H1 (cell line): ENCODE measurements around the gene MTAP. TPM values are rescaled to one million over a fixed set of nuclear protein-coding genes. Genes with fewer than 3 reads are reported as not detected.

Source experiments
- CTCF ChIA-PET: fragments of 300-600 bp; sonication (Branson Sonifier 250); formaldehyde crosslinking; loops from one replicate; lab custom pipeline; 2021; ENCODE audit not compliant: partially characterized antibody; lab: Charles Lee
- POLR2A ChIA-PET: fragments of 300-600 bp; sonication (Branson Sonifier 250); formaldehyde crosslinking; loops from one replicate; lab custom pipeline; 2021; ENCODE audit warnings: inconsistent platforms; ENCODE audit not compliant: partially characterized antibody; lab: Charles Lee
- DNase-seq, 2 experiments: peaks; one replicate each; pipeline versions ENCODE4 v3.0.0 to v3.0.0-alpha.2; 2010 to 2022; ENCODE audit warnings: low spot score in 2 of 2, low read depth in 1 of 2, mixed read lengths in 1 of 2
- FAIRE-seq: peaks from 2 replicates; lab custom pipeline; 2011; peaks lifted over from hg19 to GRCh38; lab: Jason Lieb, UNC
- H2AFZ ChIP-seq: 2 replicates; pipeline ENCODE4 v1.8.1; 2012; ENCODE audit warnings: low read length, inconsistent platforms
- H2AK5ac ChIP-seq: 2 replicates; pipeline ENCODE4 v1.6.1; 2013; ENCODE audit warnings: low read depth, low read length
- H2BK120ac ChIP-seq: replicated peaks from 2 replicates; pipeline ENCODE3; 2013; ENCODE audit warnings: low read depth, low read length, inconsistent platforms
- H2BK12ac ChIP-seq: 2 replicates; pipeline ENCODE4 v1.6.1; 2013; ENCODE audit warnings: low read depth, low read length
- H2BK15ac ChIP-seq: 2 replicates; pipeline ENCODE4 v1.6.1; 2013; ENCODE audit warnings: low read length
- H2BK20ac ChIP-seq: 2 replicates; pipeline ENCODE4 v1.6.1; 2013; ENCODE audit warnings: low read length
- H2BK5ac ChIP-seq: 2 replicates; pipeline ENCODE4 v1.6.1; 2013; ENCODE audit warnings: low read depth, low read length
- H3K14ac ChIP-seq: 2 replicates; pipeline ENCODE4 v1.6.1; 2013; ENCODE audit warnings: inconsistent platforms; ENCODE audit not compliant: insufficient read length
- H3K18ac ChIP-seq: 2 replicates; pipeline ENCODE4 v1.6.1; 2013; ENCODE audit warnings: low read length; ENCODE audit errors: extremely low read depth
- H3K23ac ChIP-seq: 2 replicates; pipeline ENCODE4 v1.6.1; 2013; ENCODE audit warnings: inconsistent platforms; ENCODE audit not compliant: insufficient read length
- H3K23me2 ChIP-seq: 2 replicates; pipeline ENCODE4 v1.6.1; 2013; ENCODE audit warnings: low read depth, low read length
- H3K27ac ChIP-seq: 2 replicates; pipeline ENCODE4 v1.6.1; 2011; ENCODE audit warnings: low read depth, low read length, inconsistent platforms
- H3K27me3 ChIP-seq, 4 experiments: replicated peaks in 1 of 4; 1 replicate in 1 of 4; 2 replicates in 3 of 4; pipeline versions ENCODE4 v1.6.1 to v1.8.1; 2011 to 2013; ENCODE audit warnings: low read length in 3 of 4, mild to moderate bottlenecking in 3 of 4, inconsistent platforms in 2 of 4, mixed read lengths in 2 of 4, moderate library complexity in 1 of 4; ENCODE audit not compliant: control insufficient read depth in 3 of 4, insufficient read depth in 3 of 4; ENCODE audit errors: extremely low read depth in 1 of 4
- H3K36me3 ChIP-seq, 4 experiments: 2 replicates each; pipeline versions ENCODE4 v1.6.1 to v1.8.1; 2011 to 2013; ENCODE audit warnings: mild to moderate bottlenecking in 4 of 4, low read length in 3 of 4, moderate library complexity in 2 of 4, control low read depth in 1 of 4, inconsistent platforms in 1 of 4; ENCODE audit not compliant: insufficient read depth in 4 of 4, control insufficient read depth in 2 of 4
- H3K4ac ChIP-seq: replicated peaks from 2 replicates; pipeline ENCODE3; 2013; ENCODE audit warnings: low read length, low read depth, mixed read lengths, inconsistent platforms; ENCODE audit not compliant: insufficient read length
- H3K4me1 ChIP-seq, 4 experiments: replicated peaks in 1 of 4; 1 replicate in 1 of 4; 2 replicates in 3 of 4; pipeline versions ENCODE4 v1.6.1 to v1.8.1; 2011 to 2013; ENCODE audit warnings: low read length in 3 of 4, inconsistent platforms in 2 of 4, mixed read lengths in 1 of 4; ENCODE audit not compliant: insufficient read depth in 4 of 4, control insufficient read depth in 3 of 4
- H3K4me2 ChIP-seq, 2 experiments: 2 replicates each; pipeline versions ENCODE4 v1.6.1 to v1.8.1; 2011 to 2013; ENCODE audit warnings: low read depth in 2 of 2, low read length in 2 of 2, control low read depth in 1 of 2, inconsistent platforms in 1 of 2, mild to moderate bottlenecking in 1 of 2; ENCODE audit not compliant: insufficient read depth in 1 of 2
- H3K4me3 ChIP-seq, 4 experiments: fragments of 200-600, 300-600 bp in 1 of 4; sonication (generic), shearing (Covaris generic), sonication (Bioruptor Twin) in 1 of 4; 2 replicates each; pipeline versions ENCODE4 v1.5.1 to v1.8.1; 2011 to 2016; ENCODE audit warnings: low read length in 4 of 4, low read depth in 3 of 4, control low read depth in 2 of 4, inconsistent platforms in 2 of 4, mild to moderate bottlenecking in 2 of 4, mixed read lengths in 1 of 4, moderate library complexity in 1 of 4; ENCODE audit not compliant: insufficient read depth in 2 of 4; ENCODE audit errors: extremely low read depth in 1 of 4
- H3K56ac ChIP-seq: replicated peaks from 2 replicates; pipeline ENCODE3; 2013; ENCODE audit warnings: low read depth, mild to moderate bottlenecking, mixed read lengths, low read length, inconsistent platforms; ENCODE audit not compliant: insufficient read length
- H3K79me1 ChIP-seq: 2 replicates; pipeline ENCODE4 v1.6.1; 2013; ENCODE audit warnings: low read depth, low read length, control low read depth
- H3K79me2 ChIP-seq, 2 experiments: 2 replicates each; pipeline versions ENCODE4 v1.6.1 to v1.8.1; 2012 to 2013; ENCODE audit warnings: low read length in 2 of 2, mild to moderate bottlenecking in 2 of 2, inconsistent platforms in 1 of 2; ENCODE audit not compliant: insufficient read depth in 2 of 2, control insufficient read depth in 1 of 2
- H3K9ac ChIP-seq, 4 experiments: replicated peaks in 1 of 4; 1 replicate in 1 of 4; 2 replicates in 3 of 4; pipeline versions ENCODE4 v1.6.1 to v1.8.1; 2011 to 2013; ENCODE audit warnings: low read depth in 3 of 4, low read length in 3 of 4, control low read depth in 2 of 4, mild to moderate bottlenecking in 2 of 4, moderate library complexity in 2 of 4, inconsistent platforms in 1 of 4; ENCODE audit errors: extremely low read depth in 1 of 4
- H3K9me3 ChIP-seq, 2 experiments: 2 replicates each; pipeline versions ENCODE4 v1.6.1 to v1.8.1; 2012 to 2013; ENCODE audit warnings: mild to moderate bottlenecking in 2 of 2, moderate library complexity in 2 of 2, control low read depth in 1 of 2, inconsistent platforms in 1 of 2, low read depth in 1 of 2, low read length in 1 of 2, mixed read lengths in 1 of 2; ENCODE audit not compliant: insufficient read depth in 2 of 2
- H4K20me1 ChIP-seq, 2 experiments: replicated peaks in 1 of 2; 2 replicates each; pipeline versions ENCODE3 to v1.8.1; 2011 to 2013; ENCODE audit warnings: inconsistent platforms in 2 of 2, low read length in 2 of 2, mild to moderate bottlenecking in 1 of 2; ENCODE audit not compliant: insufficient read depth in 2 of 2, control insufficient read depth in 1 of 2
- H4K5ac ChIP-seq: 2 replicates; pipeline ENCODE4 v1.6.1; 2013; ENCODE audit warnings: low read length, low read depth, mixed read lengths, inconsistent platforms; ENCODE audit not compliant: insufficient read length
- H4K8ac ChIP-seq: 2 replicates; pipeline ENCODE4 v1.8.0; 2013; ENCODE audit warnings: mild to moderate bottlenecking, moderate library complexity, low read length, inconsistent platforms; ENCODE audit not compliant: insufficient read depth; ENCODE audit errors: extremely low read depth
- H4K91ac ChIP-seq: replicated peaks from 2 replicates; pipeline ENCODE3; 2013; ENCODE audit warnings: low read length, mixed read lengths, inconsistent platforms; ENCODE audit not compliant: insufficient read length
- CHD1 ChIP-seq: IDR thresholded peaks from 2 replicates; pipeline ENCODE4 v1.6.1; 2012; ENCODE audit warnings: low read depth, low read length, improper control_type of control experiment
- JUND ChIP-seq: IDR thresholded peaks from 2 replicates; pipeline ENCODE4 v1.6.1; 2011; ENCODE audit warnings: mild to moderate bottlenecking, improper control_type of control experiment, low read length
- SRF ChIP-seq: IDR thresholded peaks from 2 replicates; pipeline ENCODE4 v1.6.1; 2011; ENCODE audit warnings: mild to moderate bottlenecking, low read depth, low read length, moderate library complexity
- WGBS, 2 experiments: shearing (Covaris generic) in 1 of 2; methylation state at CpG; one replicate each; pipeline versions ENCODE4 v1.1.6 to v1.1.7; 2013 to 2015; ENCODE audit warnings: low lambda C conversion rate in 2 of 2, mixed read lengths in 2 of 2, inconsistent platforms in 1 of 2, low coverage in 1 of 2, missing lambda C conversion rate in 1 of 2; ENCODE audit not compliant: insufficient replicate concordance in 2 of 2, insufficient coverage in 1 of 2, insufficient read length in 1 of 2; ENCODE audit errors: extremely low coverage in 1 of 2, missing lambda C conversion rate in 1 of 2; 5-methylcytosine and 5-hydroxymethylcytosine counted together
- polyA plus RNA-seq, 7 experiments: library from polyadenylated mRNA; depleted of rRNA in 3 of 7; stranded (reverse) in 5 of 7; unstranded in 2 of 7; fragments of >200 nt in 5 of 7; fragments of 200-250 nt in 2 of 7; gene quantifications; 1 replicate in 5 of 7; 2 replicates in 1 of 7; 4 replicates in 1 of 7; pipeline versions ENCODE4 v1.2.1 to v1.2.3, GENCODE V29; 2011 to 2013; ENCODE audit warnings: missing spikeins in 2 of 7, mixed read lengths in 2 of 7
- total RNA-seq: library from RNA; stranded (reverse); fragmentation: NEBNext Ultra II Directional; extraction: Animal tissue kit (Norgen Biotek cat#: 25700); gene quantifications from 2 replicates; pipeline ENCODE4 v1.2.1, GENCODE V29; 2021

Gene MTAP
- total and polyA plus RNA-seq, 2 of the 8 experiments (the other 6 are each of a cell fraction or from before 2014, with no cell fraction given), result 16.4 to 100 TPM

DNA sequence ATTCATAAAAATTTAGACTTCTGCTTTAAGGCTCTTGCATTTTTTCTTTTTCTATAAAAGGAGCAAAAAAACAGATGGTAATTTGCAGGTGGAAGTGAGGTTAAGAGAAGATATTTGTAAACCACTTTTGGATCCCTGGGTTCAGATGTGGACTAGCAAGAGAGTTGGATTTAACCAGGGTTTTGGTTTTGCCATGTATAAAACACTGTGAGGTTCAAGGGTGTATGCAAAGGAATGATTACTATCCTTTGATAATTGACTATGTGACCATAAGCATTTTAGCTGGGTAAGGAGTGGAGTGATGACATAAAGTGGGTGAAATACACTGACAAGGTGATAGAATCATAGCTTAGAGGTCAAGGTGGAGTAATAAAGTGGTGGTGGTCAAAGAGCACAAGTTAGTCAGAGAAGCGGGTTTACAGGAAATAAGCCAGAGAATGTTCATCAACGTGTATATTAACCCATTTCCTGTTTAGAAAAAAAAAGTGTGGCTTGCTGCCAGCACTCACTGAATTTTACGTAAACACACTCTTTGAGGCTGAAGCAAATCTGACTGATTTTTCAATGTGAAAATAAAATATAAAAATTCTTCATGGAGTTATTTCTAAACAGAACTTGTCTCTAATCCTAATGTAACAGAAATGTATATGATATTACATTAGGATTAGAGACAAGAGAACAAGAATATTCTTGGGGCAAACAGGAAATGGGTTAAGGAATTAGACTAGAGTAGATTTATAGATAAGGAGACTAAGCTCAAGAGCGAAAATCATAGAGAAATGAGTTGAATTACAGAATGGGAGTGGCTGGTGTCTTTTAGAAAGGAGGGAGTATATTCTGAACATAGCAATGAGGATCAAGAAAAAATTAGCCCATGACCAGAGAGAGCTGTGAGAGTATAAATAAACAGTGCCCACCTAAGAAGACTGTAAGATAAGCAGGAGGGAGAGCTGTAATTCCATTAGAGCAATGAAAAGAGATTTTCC lies 117.2 kb downstream of the MTAP start:
- H3K79me2 ChIP-seq, result no peaks in the 10 kb centered on the region
- no peaks in the 10 kb centered on the region for H3K27me3 ChIP-seq
- H2BK120ac ChIP-seq, result no peak overlapping the region
- H2AFZ ChIP-seq, result no peak overlapping the region
- H3K79me1 ChIP-seq, result no peaks in the 10 kb centered on the region
- no peaks in the 10 kb centered on the region for H3K4me1 ChIP-seq
- H3K4me2 ChIP-seq, result no peak overlapping the region
- ChIA-PET CTCF (interaction anchor here (0.7 to 2.0 kb wide), 7 partner anchors 10 to 319 kb away, joined by 3 to 7 read pairs (median 4); no protein-coding TSS in a partner anchor), POLR2A (no interaction called here)
- DNase-seq (no peak), FAIRE-seq (no peak)
- H4K91ac ChIP-seq, result no peak overlapping the region
- no peak overlapping the region for H2BK20ac ChIP-seq
- H4K8ac ChIP-seq, result no peak overlapping the region
- 84% methylated on average over 4 of the region's 4 CpGs; no CpG with 5 or more reads in 1 of the 2 experiments for WGBS, 2 experiments
- no peak overlapping the region for H3K23ac ChIP-seq
- H3K4me3 ChIP-seq, result no peak overlapping the region
- no peak overlapping the region; the same call in 1 of the 2 replicates for H3K18ac ChIP-seq
- TF ChIP-seq CHD1 (no peak), JUND (no peak), SRF (no peak)
- no peak overlapping the region for H2BK12ac ChIP-seq
- H2AK5ac ChIP-seq, result no peak overlapping the region
- no peak overlapping the region for H2BK5ac ChIP-seq
- H4K20me1 ChIP-seq, result no peaks in the 10 kb centered on the region
- H3K23me2 ChIP-seq, result no peaks in the 10 kb centered on the region
- no peaks in the 10 kb centered on the region for H3K36me3 ChIP-seq
- no peak overlapping the region for H3K14ac ChIP-seq
- H3K9ac ChIP-seq, result no peak overlapping the region
- H4K5ac ChIP-seq, result no peak overlapping the region
- H3K56ac ChIP-seq, result peak overlapping the region; percentile 25
- H3K27ac ChIP-seq, result no peak overlapping the region
- no peaks in the 10 kb centered on the region for H3K9me3 ChIP-seq
- H3K4ac ChIP-seq, result no peak overlapping the region
- no peak overlapping the region for H2BK15ac ChIP-seq
